Measurements from ENCODE around the gene MACF1. TPM values are rescaled to one million over a fixed set of nuclear protein-coding genes. Genes with fewer than 3 reads are reported as not detected.

MACF1 gene
- total and polyA plus RNA-seq, 9 donors: 93.6 to 331 (median 247) TPM

- no peak for DNase-seq
- WGBS, 3 donors: 97 to 100% (median 98%) methylated on average over 1 of the region's 1 CpG
- Histone ChIP-seq H3K36me3 (peaks cover 2% of the 10 kb centered on the region), H3K27ac (no peak overlapping the region), H3K4me1 (ENCODE audit: insufficient read depth) (no peaks in the 10 kb centered on the region), H3K4me3 (no peak overlapping the region), H3K9me3 (no peaks in the 10 kb centered on the region), H3K27me3 (no peaks in the 10 kb centered on the region)
- TF ChIP-seq EP300 (IDR thresholded peaks at IDR 0.05): no peak
- no peak for TF ChIP-seq CTCF (IDR thresholded peaks at IDR 0.05)
- no peak for TF ChIP-seq POLR2A (IDR thresholded peaks at IDR 0.05)
- intact Hi-C loops (cut with DNase I): no loop called here
Measured at GRCh38 chr1:39321979-39322378, 117.5 kb downstream of the MACF1 start.

GRCh38 chr1:39322431-39322830 lies 117.9 kb downstream of the MACF1 start:
- H3K4me3 ChIP-seq: no peak overlapping the region
- intact Hi-C loops (cut with DNase I): no loop called here
- H3K9me3 ChIP-seq: no peaks in the 10 kb centered on the region
- no peak for TF ChIP-seq POLR2A (IDR thresholded peaks at IDR 0.05)
- TF ChIP-seq CTCF (IDR thresholded peaks at IDR 0.05): no peak
- TF ChIP-seq EP300 (IDR thresholded peaks at IDR 0.05): no peak
- WGBS, 3 donors: 84 to 91% (median 89%) methylated on average over 6 of the region's 6 CpGs
- no peaks in the 10 kb centered on the region for H3K36me3 ChIP-seq
- no peaks in the 10 kb centered on the region for H3K27me3 ChIP-seq
- H3K4me1 ChIP-seq (ENCODE audit: insufficient read depth): no peaks in the 10 kb centered on the region
- H3K27ac ChIP-seq: no peak overlapping the region
- DNase-seq: no peak

- peaks cover 2% of the 10 kb centered on the region for H3K4me1 ChIP-seq (ENCODE audit: insufficient read depth)
- H3K27me3 ChIP-seq: no peaks in the 10 kb centered on the region
- H3K27ac ChIP-seq: no peak overlapping the region
- intact Hi-C loops (cut with DNase I): no loop called here
- H3K4me3 ChIP-seq: no peak overlapping the region
- WGBS, 3 donors: 96 to 100% (median 99%) methylated on average over 2 of the region's 2 CpGs
- TF ChIP-seq POLR2A (IDR thresholded peaks at IDR 0.05) (no peak), CTCF (IDR thresholded peaks at IDR 0.05) (no peak), EP300 (IDR thresholded peaks at IDR 0.05) (no peak)
- H3K9me3 ChIP-seq: no peaks in the 10 kb centered on the region
- DNase-seq: no peak
- no peaks in the 10 kb centered on the region for H3K36me3 ChIP-seq
Measured at GRCh38 chr1:39324888-39325287, 120.4 kb downstream of the MACF1 start.

GRCh38 chr1:39326836-39327235 lies 122.3 kb downstream of the MACF1 start:
- WGBS, 3 donors: 90 to 96% (median 92%) methylated on average over 1 of the region's 1 CpG
- Histone ChIP-seq H3K27me3 (no peaks in the 10 kb centered on the region), H3K36me3 (no peaks in the 10 kb centered on the region), H3K4me3 (no peak overlapping the region), H3K4me1 (ENCODE audit: insufficient read depth) (peaks cover 2% of the 10 kb centered on the region), H3K27ac (no peak overlapping the region), H3K9me3 (no peaks in the 10 kb centered on the region)
- intact Hi-C loops (cut with DNase I): no loop called here
- DNase-seq: no peak
- TF ChIP-seq POLR2A (IDR thresholded peaks at IDR 0.05) (no peak), CTCF (IDR thresholded peaks at IDR 0.05) (no peak), EP300 (IDR thresholded peaks at IDR 0.05) (no peak)

- Histone ChIP-seq H3K4me3 (no peak overlapping the region), H3K9me3 (no peaks in the 10 kb centered on the region), H3K4me1 (ENCODE audit: insufficient read depth) (peaks cover 2% of the 10 kb centered on the region), H3K36me3 (no peaks in the 10 kb centered on the region), H3K27me3 (no peaks in the 10 kb centered on the region), H3K27ac (no peak overlapping the region)
- no peak for TF ChIP-seq CTCF (IDR thresholded peaks at IDR 0.05)
- TF ChIP-seq POLR2A (IDR thresholded peaks at IDR 0.05): no peak
- TF ChIP-seq EP300 (IDR thresholded peaks at IDR 0.05): no peak
- 11 to 14% (median 14%) methylated on average over 1 of the region's 1 CpG for WGBS, 3 donors
- intact Hi-C loops (cut with DNase I): no loop called here
- DNase-seq: no peak
Measured at GRCh38 chr1:39328095-39328494, 123.6 kb downstream of the MACF1 start.
